ENCODE measurements around the gene SCGB2B2. TPM values are rescaled to one million over a fixed set of nuclear protein-coding genes. Genes with fewer than 3 reads are reported as not detected.
A peak's percentile ranks its signal among the peaks of the same experiment; 100 is the strongest.
"Not testable (repeated sequence)": the region's sequence is repeated elsewhere in the genome, so short reads cannot be mapped to it uniquely, and the experiment has no call there.

SCGB2B2 gene, protein sequence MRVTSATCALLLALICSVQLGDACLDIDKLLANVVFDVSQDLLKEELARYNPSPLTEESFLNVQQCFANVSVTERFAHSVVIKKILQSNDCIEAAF
- total RNA-seq, result 0.13 TPM
- long read RNA-seq, result 0 reads

- peak; percentile 85 for ATAC-seq (ENCODE audit: poor library complexity)
- DNase-seq, result peak; percentile 55
- intact Hi-C loops (cut with DNase I), result no loop called here
Observed at GRCh38 chr19:34676697-34677385, at the start of gene SCGB2B2. SCGB2B2 (minus strand) TSS chr19:34677159; CDS start chr19:34594563, 82,596 bp downstream.

- intact Hi-C loops (cut with DNase I), result no loop called here
- DNase-seq, result no peak
- ATAC-seq (ENCODE audit: poor library complexity), result no peak
Observed at GRCh38 chr19:34725400-34725799, 48.4 kb upstream of the SCGB2B2 start.

- no peak for DNase-seq
- intact Hi-C loops (cut with DNase I), result no loop called here
- ATAC-seq (ENCODE audit: poor library complexity), result no peak
Observed at GRCh38 chr19:34722353-34722752, 45.4 kb upstream of the SCGB2B2 start.

GRCh38 chr19:34715357-34715756 lies 38.4 kb upstream of the SCGB2B2 start:
- no peak for DNase-seq
- ATAC-seq (ENCODE audit: poor library complexity), result no peak
- intact Hi-C loops (cut with DNase I), result no loop called here

DNA sequence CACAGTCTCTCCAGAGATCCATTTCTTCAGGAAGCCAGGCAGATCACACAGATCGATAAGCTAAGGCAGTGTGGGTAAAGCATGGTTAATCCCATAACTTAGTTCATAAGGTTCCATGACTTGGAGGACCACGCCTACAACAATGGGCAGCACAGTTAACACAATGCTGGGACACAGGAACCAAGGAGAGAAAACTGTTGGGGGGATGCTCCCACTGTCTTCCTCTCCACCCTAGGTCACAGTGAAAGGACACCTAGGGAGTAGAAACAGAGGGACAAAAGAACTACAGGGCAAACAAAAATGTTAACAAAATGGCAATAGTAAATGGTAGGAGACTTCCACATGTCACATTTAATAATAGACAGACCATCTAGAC lies 36.3 kb upstream of the SCGB2B2 start:
- intact Hi-C loops (cut with DNase I), result loop anchor here (2.0 to 5.0 kb wide), 3 partner anchors 74 to 211 kb away; no protein-coding TSS in a partner anchor
- DNase-seq (no peak), ATAC-seq (ENCODE audit: poor library complexity) (no peak)

- intact Hi-C loops (cut with DNase I), result loop anchor here (2.0 to 5.0 kb wide), 3 partner anchors 74 to 210 kb away; no protein-coding TSS in a partner anchor
- no peak for DNase-seq
- peak; percentile 83 for ATAC-seq (ENCODE audit: poor library complexity)
Observed at GRCh38 chr19:34712395-34713261, 35.7 kb upstream of the SCGB2B2 start.

GRCh38 chr19:34711890-34712289 lies 34.9 kb upstream of the SCGB2B2 start:
- intact Hi-C loops (cut with DNase I), result loop anchor here (2.0 to 5.0 kb wide), 3 partner anchors 73 to 210 kb away; no protein-coding TSS in a partner anchor
- DNase-seq (no peak), ATAC-seq (ENCODE audit: poor library complexity) (no peak)

DNA sequence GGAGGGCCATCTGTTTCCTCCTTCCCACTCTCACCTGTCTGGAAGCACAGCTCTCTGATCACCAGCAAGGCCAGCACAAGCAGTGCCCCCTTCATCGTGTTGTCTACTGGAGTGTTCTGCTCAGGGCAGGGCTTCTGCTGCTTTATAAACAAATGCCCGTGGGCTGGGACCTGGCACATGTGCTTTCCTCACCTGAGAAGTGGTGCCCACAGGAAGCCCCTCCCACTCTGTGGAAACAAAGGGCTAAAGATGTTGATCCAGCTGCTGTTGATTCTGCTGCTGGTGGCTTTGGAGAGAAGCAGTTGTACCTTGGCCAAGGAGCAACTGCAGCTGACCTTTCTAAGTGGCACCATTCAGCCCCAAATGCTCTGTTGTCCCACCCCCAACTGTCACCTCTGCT lies 30.7 kb upstream of the SCGB2B2 start:
- DNase-seq (no peak), ATAC-seq (ENCODE audit: poor library complexity) (no peak)
- intact Hi-C loops (cut with DNase I), result no loop called here

- no peak for ATAC-seq (ENCODE audit: poor library complexity)
- DNase-seq, result no peak
Observed at GRCh38 chr19:34692549-34692948, 15.6 kb upstream of the SCGB2B2 start.

GRCh38 chr19:34690372-34690771 lies 13.4 kb upstream of the SCGB2B2 start:
- intact Hi-C loops (cut with DNase I), result no loop called here
- no peak for DNase-seq
- no peak for ATAC-seq (ENCODE audit: poor library complexity)

More at GRCh38 chr19:34692549-34692948, 15.6 kb upstream of the SCGB2B2 start:
- intact Hi-C loops (cut with DNase I), result no loop called here

DNA sequence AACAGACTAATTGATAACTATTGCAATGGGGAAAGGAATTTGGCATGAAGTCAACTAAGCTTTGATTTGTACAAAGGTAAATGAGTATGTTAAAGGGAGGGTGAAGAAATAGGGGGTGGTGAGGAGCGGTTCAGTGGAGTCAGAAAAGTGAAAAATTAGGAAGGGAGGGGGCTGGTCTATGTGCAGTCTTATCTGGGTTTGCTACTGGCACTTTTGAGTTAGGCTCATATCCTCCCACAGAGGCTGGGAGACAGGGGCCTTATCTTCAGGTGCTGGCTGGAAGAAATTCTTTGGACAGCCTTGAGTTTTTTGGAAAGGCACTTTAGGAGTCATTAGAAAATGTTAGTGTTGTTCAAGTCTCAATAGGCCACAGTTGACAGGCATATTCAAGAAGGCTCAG lies 11.6 kb upstream of the SCGB2B2 start:
- ATAC-seq (ENCODE audit: poor library complexity), result no peak
- DNase-seq, result no peak
- intact Hi-C loops (cut with DNase I), result no loop called here

GRCh38 chr19:34687348-34687747 lies 10.4 kb upstream of the SCGB2B2 start:
- ATAC-seq (ENCODE audit: poor library complexity), result peak; percentile 27
- no peak for DNase-seq
- intact Hi-C loops (cut with DNase I), result no loop called here

DNA sequence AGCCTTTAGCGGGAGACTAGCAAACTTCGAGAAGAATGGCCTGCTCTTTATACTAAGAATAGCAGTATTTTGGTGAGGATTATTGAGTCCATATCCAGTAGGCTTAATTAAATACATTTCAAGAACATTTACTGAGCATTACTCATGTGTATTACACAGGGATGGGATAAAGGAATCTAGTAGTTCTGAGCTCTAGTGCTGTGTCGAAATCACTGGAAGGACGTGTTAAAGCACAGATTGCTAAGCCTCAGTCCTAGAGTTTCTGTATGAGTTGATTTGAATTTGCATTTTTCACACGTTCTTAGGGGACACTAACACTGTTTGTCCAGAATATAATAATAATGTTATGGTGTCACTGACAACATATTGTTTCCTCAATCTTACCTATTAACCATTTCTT lies 9.5 kb upstream of the SCGB2B2 start:
- intact Hi-C loops (cut with DNase I), result no loop called here
- DNase-seq (no peak), ATAC-seq (ENCODE audit: poor library complexity) (no peak)

GRCh38 chr19:34685266-34685665 lies 8.3 kb upstream of the SCGB2B2 start:
- ATAC-seq (ENCODE audit: poor library complexity); DNase-seq; intact Hi-C loops (cut with DNase I): not testable (repeated sequence)

- ATAC-seq (ENCODE audit: poor library complexity) (no peak), DNase-seq (no peak)
- intact Hi-C loops (cut with DNase I), result no loop called here
Observed at GRCh38 chr19:34681478-34681877, 4.5 kb upstream of the SCGB2B2 start.

DNA sequence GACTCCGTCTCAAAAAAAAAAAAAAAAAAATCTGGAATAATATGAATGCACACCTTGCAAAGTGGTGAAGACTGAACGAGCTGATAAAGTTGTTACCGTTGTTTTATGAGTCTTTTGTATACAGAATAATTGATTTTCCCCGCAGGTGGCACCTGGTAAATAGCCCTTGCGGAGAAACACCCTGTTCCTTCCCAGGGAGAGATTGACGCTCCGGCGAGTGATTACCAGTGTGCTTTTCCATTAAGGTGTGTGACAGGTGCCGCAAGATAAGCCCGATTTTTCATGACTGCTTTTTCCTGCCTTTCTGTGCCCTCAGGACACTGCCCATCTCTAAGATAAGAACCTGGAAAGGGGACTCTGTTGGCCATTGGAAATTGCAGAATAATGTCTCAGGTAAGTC lies 1.5 kb upstream of the SCGB2B2 start:
- DNase-seq (no peak), ATAC-seq (ENCODE audit: poor library complexity) (no peak)
- intact Hi-C loops (cut with DNase I), result no loop called here

DNA sequence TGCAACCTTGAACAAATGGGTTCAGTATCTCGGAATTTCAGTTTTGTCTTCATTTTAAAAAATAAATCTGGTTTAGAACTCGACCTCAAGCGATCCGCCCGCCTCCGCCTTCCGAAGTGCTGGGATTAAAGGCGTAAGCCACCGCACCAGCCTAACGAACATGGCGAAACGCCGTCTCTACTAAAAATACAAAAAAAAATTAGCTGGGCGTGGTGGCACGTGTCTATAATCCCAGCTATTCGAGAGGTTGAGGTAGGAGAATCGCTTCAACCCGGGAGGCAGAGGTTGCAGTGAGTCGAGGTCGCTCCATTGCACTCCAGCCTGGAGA lies 1.1 kb upstream of the SCGB2B2 start:
- intact Hi-C loops (cut with DNase I), result no loop called here
- ATAC-seq (ENCODE audit: poor library complexity) (no peak), DNase-seq (no peak)

- ATAC-seq (ENCODE audit: poor library complexity), result peak; percentile 99
- intact Hi-C loops (cut with DNase I), result no loop called here
- peak; percentile 98 for DNase-seq
Observed at GRCh38 chr19:34677386-34678084, 576 bp upstream of the SCGB2B2 start, which contains the start of gene ZNF302. ZNF302 (plus strand) TSS chr19:34677678; CDS start chr19:34678805, 1,127 bp downstream.

GRCh38 chr19:34675919-34676318 lies 1.0 kb downstream of the SCGB2B2 start:
- no peak for DNase-seq
- intact Hi-C loops (cut with DNase I), result no loop called here
- ATAC-seq (ENCODE audit: poor library complexity), result no peak
